ENCODE measurements around the gene TBC1D14.

Gene TBC1D14

DNA sequence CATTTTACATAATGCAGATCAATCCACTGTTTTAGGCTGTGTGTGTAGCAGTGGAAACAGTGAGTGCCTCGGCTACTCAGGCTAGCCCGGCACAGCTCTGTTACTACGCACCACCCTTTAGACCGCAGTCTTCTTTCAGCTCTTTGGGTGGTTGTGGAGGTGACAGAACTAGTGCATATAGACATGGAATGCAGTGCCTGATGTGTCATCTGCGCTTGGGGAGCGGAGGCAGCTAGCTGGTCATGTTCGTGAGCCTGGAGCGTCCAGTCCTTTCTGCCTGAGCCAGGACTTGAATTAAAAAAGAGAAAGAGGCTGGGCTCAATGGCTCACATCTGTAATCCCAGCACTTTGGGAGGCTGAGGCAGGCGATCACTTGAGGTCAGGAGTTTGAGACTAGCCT is 4.8 kb downstream of the TBC1D14 start:
- in situ Hi-C loops (cut with HindIII; ENCODE audit: low pct_ligation_motif_present, low sequenced_read_pairs), result no loop called here
- no peaks in the 10 kb centered on the region for H3K36me3 ChIP-seq (replicated peaks)
- no peak for DNase-seq
- no peak overlapping the region for H3K27ac ChIP-seq
- TF ChIP-seq, protein P1, sequence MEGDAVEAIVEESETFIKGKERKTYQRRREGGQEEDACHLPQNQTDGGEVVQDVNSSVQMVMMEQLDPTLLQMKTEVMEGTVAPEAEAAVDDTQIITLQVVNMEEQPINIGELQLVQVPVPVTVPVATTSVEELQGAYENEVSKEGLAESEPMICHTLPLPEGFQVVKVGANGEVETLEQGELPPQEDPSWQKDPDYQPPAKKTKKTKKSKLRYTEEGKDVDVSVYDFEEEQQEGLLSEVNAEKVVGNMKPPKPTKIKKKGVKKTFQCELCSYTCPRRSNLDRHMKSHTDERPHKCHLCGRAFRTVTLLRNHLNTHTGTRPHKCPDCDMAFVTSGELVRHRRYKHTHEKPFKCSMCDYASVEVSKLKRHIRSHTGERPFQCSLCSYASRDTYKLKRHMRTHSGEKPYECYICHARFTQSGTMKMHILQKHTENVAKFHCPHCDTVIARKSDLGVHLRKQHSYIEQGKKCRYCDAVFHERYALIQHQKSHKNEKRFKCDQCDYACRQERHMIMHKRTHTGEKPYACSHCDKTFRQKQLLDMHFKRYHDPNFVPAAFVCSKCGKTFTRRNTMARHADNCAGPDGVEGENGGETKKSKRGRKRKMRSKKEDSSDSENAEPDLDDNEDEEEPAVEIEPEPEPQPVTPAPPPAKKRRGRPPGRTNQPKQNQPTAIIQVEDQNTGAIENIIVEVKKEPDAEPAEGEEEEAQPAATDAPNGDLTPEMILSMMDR (IDR thresholded peaks at IDR 0.05; ENCODE audit: low read depth, low read length, missing control alignments), result no peak
- no peaks in the 10 kb centered on the region for H3K27me3 ChIP-seq (replicated peaks)
- H3K4me3 ChIP-seq (ENCODE audit: low read depth, low read length), result no peak overlapping the region

DNA sequence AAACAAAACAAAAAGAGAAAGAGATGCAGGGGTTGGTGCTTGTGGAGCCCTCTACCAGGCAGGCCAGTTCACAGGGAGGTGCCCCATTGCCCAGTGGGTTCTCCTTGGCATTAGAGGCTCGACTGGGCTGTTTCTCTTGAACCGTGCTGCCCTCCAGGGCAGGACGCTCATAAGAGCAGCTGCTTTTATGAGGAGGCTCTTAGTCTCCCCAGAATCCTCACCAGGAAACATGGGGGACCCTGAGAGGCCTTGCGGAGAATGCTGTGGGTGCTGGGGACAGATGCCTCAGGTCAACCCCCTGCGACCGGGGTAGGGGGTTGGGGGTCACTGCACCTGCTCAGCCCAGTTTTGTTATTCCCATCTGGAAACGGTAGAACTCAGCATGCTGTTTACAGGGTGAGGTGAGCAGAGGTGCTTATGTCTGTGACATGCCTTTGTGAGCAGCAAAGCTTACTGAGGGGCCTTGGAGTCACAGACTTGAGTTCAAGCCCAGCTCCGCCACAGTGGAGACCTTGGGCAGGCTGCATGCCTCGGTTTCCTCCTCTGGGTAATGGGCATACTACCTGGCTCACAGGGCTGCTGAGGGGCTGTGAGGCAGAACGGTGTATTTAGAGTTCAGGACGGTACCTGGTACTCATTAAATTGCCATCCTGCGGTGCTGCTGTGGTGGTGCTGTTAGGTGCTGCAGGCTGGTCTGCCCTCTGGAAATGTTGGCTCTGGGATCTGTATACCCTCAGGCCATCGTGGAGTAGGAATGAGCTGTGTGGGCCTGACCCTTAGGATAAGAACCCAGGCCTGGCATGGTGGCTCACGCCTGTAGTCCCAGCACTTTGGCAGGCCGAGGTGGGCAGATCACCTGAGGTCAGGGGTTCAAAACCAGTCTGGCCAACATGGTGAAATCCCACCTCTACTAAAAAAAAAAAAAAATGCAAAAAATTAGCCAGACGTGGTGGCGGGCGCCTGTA is 5.7 kb downstream of the TBC1D14 start:
- TF ChIP-seq, protein P1 (IDR thresholded peaks at IDR 0.05; ENCODE audit: low read depth, low read length, missing control alignments), result no peak
- H3K27me3 ChIP-seq (replicated peaks), result no peaks in the 10 kb centered on the region
- H3K36me3 ChIP-seq (replicated peaks), result no peaks in the 10 kb centered on the region
- H3K27ac ChIP-seq, result no peak overlapping the region
- H3K4me3 ChIP-seq (ENCODE audit: low read depth, low read length), result no peak overlapping the region
- DNase-seq, result no peak
- in situ Hi-C loops (cut with HindIII; ENCODE audit: low pct_ligation_motif_present, low sequenced_read_pairs), result no loop called here

DNA sequence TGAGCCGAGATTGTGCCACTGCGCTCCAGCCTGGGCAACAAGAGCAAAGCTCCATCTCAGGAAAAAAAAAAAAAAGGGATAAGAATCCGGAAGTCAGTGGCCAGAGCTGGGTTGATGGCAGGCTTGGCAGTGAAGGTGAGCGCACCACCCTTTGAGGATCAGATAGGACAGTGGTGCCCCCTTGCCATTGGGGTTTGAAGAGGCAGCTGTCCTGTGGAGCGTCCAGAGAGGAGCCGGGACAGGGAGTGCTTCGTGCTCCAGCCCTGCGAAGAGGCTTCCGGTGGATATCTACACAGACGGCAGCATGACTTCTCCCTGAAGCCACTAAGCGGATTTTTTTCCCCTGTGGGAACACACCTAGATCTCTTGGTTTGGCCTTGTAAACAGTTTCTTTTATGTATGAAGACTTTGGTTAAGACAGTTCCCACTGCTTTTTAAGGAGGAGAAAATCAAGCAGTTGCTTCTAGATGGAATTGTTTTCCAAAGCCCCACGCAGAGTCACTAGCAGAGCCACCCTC is 6.5 kb downstream of the TBC1D14 start:
- in situ Hi-C loops (cut with HindIII; ENCODE audit: low pct_ligation_motif_present, low sequenced_read_pairs), result no loop called here
- Histone ChIP-seq H3K27me3 (replicated peaks) (no peaks in the 10 kb centered on the region), H3K4me3 (ENCODE audit: low read depth, low read length) (no peak overlapping the region), H3K36me3 (replicated peaks) (no peaks in the 10 kb centered on the region), H3K27ac (no peak overlapping the region)
- no peak for DNase-seq
- TF ChIP-seq, protein P1 (IDR thresholded peaks at IDR 0.05; ENCODE audit: low read depth, low read length, missing control alignments), result no peak

DNA sequence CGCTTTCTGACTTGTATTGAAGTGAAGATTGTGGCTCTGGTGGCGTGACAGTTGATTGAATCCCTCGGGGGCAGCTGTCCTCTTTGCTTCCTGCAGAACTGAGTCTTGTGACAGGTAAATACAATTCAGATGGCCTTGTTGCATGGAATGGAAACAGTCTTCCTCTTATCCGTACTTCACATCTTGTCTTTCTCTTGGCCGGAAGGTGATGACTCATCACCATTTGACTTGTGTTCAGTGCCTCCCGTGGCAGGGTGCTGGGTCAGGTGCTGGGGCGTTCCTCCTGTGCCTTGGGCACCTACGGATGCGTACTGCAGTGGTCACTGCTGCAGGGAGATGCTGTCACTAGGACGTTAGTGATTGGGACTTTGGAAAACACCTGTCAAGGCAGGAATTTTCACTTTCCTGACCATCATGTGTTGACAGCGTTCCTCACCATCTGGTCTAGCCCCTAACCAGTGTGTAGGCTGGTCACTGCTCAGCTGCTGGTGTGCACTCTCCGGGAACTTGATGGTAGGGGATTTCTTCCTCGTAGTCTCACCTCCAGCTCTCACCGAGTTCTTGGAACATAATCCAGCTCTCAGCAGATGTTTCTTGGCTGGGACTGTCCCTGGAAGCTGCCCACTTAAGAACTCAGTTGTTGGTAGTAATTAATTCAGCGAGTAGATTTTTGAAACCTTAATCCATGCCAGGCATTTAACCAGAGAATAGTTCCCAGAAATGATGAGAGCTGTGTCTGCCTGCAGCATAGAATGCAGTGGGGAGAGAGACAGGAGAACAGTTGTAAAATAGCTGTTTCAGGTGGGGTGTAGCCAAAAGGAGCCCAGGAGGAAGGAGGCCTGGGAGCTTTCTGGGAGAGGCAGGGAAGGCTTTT is 7.2 kb downstream of the TBC1D14 start:
- TF ChIP-seq, protein P1 (IDR thresholded peaks at IDR 0.05; ENCODE audit: low read depth, low read length, missing control alignments), result no peak
- in situ Hi-C loops (cut with HindIII; ENCODE audit: low pct_ligation_motif_present, low sequenced_read_pairs), result no loop called here
- H3K4me3 ChIP-seq (ENCODE audit: low read depth, low read length), result no peak overlapping the region
- DNase-seq, result no peak
- H3K27me3 ChIP-seq (replicated peaks), result no peaks in the 10 kb centered on the region
- no peaks in the 10 kb centered on the region for H3K36me3 ChIP-seq (replicated peaks)
- no peak overlapping the region for H3K27ac ChIP-seq

DNA sequence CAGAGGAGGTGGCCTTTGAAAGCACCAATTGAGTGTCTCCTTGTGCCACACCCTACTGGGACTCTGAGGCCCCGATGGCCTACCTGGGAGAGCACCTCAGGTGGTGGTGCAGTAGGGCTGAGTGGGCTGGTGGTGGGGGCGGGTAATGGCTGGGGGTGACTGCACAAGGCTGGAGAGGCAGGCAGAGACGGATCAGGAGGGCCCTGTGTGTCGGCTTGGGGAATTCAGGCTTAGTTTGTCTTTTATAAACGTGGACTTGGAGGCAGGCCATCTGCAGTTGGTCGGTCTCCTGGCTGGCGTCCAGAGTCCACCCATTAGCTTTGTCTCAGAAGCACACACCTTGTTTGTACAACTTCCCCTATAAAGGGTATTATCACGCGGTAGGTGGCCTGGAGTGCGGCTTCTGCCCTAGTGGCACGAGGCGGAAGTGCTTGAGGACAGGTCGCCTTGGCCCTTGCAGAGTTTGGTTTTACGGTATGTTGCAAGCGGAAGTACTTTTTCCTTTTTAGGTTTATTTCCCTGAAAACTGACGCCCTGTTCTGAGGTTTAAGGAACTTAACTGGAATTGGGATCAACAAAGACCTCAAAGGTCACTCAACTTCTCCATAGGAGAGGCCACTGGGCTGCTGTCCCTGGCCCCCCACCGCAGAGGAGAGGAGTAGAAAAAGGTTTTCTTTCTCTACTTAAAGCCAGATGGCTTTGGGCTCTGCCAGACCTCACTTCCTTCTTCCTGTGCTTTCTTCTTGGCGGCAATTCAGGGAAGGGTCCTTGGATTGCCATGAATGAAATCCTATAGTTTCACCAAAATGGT is 8.0 kb downstream of the TBC1D14 start:
- in situ Hi-C loops (cut with HindIII; ENCODE audit: low pct_ligation_motif_present, low sequenced_read_pairs), result no loop called here
- H3K27me3 ChIP-seq (replicated peaks), result no peaks in the 10 kb centered on the region
- no peaks in the 10 kb centered on the region for H3K36me3 ChIP-seq (replicated peaks)
- DNase-seq, result no peak
- no peak overlapping the region for H3K27ac ChIP-seq
- H3K4me3 ChIP-seq (ENCODE audit: low read depth, low read length), result no peak overlapping the region
- TF ChIP-seq, protein P1 (IDR thresholded peaks at IDR 0.05; ENCODE audit: low read depth, low read length, missing control alignments), result peak; percentile 72
